Transverse colon (tissue), 4 donors: ENCODE data around the gene TRPM1. TPM values are rescaled to one million over a fixed set of nuclear protein-coding genes. Genes with fewer than 3 reads are reported as not detected.

Experiments used
- DNase-seq: peaks from one replicate; pipeline ENCODE4 v3.0.0-alpha.2; 2019
- H3K27ac ChIP-seq, 4 donors: fragments of 200-600 bp; sonication (generic); 2 replicates each; pipeline ENCODE4 v1.5.1; 2016 to 2018; ENCODE audit warnings: inconsistent platforms in 4 of 4
- H3K27me3 ChIP-seq: fragments of 200-600 bp; sonication (generic); 2 replicates; pipeline ENCODE4 v1.5.1; 2017; ENCODE audit warnings: inconsistent platforms
- H3K36me3 ChIP-seq, 4 donors: fragments of 200-600 bp; sonication (generic); 2 replicates each; pipeline ENCODE4 v1.5.1; 2017 to 2019; ENCODE audit warnings: inconsistent platforms in 4 of 4
- H3K4me1 ChIP-seq, 4 donors: fragments of 200-600 bp; sonication (generic); 2 replicates each; pipeline ENCODE4 v1.5.1; 2017 to 2020; ENCODE audit warnings: inconsistent platforms in 4 of 4
- H3K4me3 ChIP-seq, 4 donors: fragments of 200-600 bp; sonication (generic); 1 replicate in 1 of 4; 2 replicates in 3 of 4; pipeline versions ENCODE4 v1.5.1 to v1.6.1; 2017 to 2019; ENCODE audit warnings: inconsistent platforms in 4 of 4
- H3K9me3 ChIP-seq, 2 donors: fragments of 200-600 bp; sonication (generic); 2 replicates each; pipeline ENCODE4 v1.5.1; 2017 to 2019; ENCODE audit warnings: inconsistent platforms in 2 of 2
- EP300 ChIP-seq: sonication (generic); formaldehyde crosslinking; IDR thresholded peaks from one replicate; pipeline ENCODE4 v1.6.1; 2017; ENCODE audit warnings: antibody characterized with exemption, low read depth
- POLR2A ChIP-seq: fragments of 450-650 bp; IDR thresholded peaks from one replicate; pipeline ENCODE4 v1.6.1; 2016; ENCODE audit warnings: antibody characterized with exemption, mild to moderate bottlenecking, moderate library complexity
- POLR2AphosphoS5 ChIP-seq, 3 donors: sonication (generic); formaldehyde crosslinking; IDR thresholded peaks; one replicate each; pipeline ENCODE4 v1.6.1; 2016; ENCODE audit warnings: antibody characterized with exemption in 3 of 3
- WGBS, 2 donors: methylation state at CpG; one replicate each; pipeline ENCODE4 v1.1.5; 2018; ENCODE audit warnings: low coverage in 1 of 2; 5-methylcytosine and 5-hydroxymethylcytosine counted together
- in situ Hi-C, 4 donors: fragments of 200-750 bp; cut with MboI; loops; one replicate each; pipeline versions ENCODE4 v1.15.0 to v1.15.1; 2017; ENCODE audit warnings: low sequenced_read_pairs in 3 of 4, low pct_ligation_motif_present in 1 of 4, low pct_unique_long_range_greater_than_20kb in 1 of 4
- intact Hi-C: fragments of 100-400 bp; cut with DNase I; formaldehyde crosslinking; loops from one replicate; pipeline ENCODE4 v1.15.1; 2023; ENCODE audit warnings: low total_unique reads
- total RNA-seq, 4 donors: library from RNA; depleted of rRNA; stranded (reverse); fragments of >200 nt; gene quantifications; one replicate each; pipeline ENCODE4 v1.1.0, GENCODE V29; 2016
- TF ChIP-seq, protein P1 (sequence below), 5 experiments: fragments of 200-600 bp in 3 of 5; fragments of 450-650 bp in 2 of 5; sonication (generic) in 3 of 5; IDR thresholded peaks; 1 replicate in 2 of 5; 2 replicates in 3 of 5; pipeline ENCODE4 v1.5.1; 2016 to 2017; ENCODE audit warnings: antibody characterized with exemption in 5 of 5, inconsistent platforms in 3 of 5, mild to moderate bottlenecking in 2 of 5, moderate library complexity in 1 of 5

The TRPM1 gene
- total RNA-seq, 4 donors from 2014 or later, result not detected

DNA sequence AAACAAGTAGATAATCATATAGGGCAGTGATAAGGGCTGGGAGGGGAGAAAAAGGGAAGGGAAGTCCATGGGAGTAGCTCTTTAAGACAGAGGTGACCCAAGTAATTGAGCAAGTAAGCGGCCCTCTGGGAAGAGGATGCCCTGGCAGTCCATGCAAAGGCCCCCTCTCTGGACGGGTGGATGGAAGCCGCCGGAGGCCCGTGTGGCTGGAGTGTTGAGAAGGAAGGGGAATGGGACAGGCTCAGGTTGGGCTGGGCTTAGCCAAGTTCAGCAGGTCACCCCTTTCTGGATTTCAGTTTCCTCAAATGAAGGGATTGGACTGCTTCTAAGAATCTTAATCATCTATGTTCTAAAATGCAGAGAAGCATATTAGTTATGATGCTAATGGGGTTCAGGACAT lies 32.4 kb upstream of the TRPM1 start:
- Histone ChIP-seq H3K9me3 (no peaks in the 10 kb centered on the region), H3K27ac (no peak overlapping the region), H3K4me1 (peaks cover 0 to 4% (median 0%) of the 10 kb centered on the region in 4 donors), H3K27me3 (no peaks in the 10 kb centered on the region), H3K36me3 (no peaks in the 10 kb centered on the region), H3K4me3 (no peak overlapping the region)
- no peak for TF ChIP-seq POLR2A
- TF ChIP-seq EP300, result no peak
- TF ChIP-seq, protein P1, sequence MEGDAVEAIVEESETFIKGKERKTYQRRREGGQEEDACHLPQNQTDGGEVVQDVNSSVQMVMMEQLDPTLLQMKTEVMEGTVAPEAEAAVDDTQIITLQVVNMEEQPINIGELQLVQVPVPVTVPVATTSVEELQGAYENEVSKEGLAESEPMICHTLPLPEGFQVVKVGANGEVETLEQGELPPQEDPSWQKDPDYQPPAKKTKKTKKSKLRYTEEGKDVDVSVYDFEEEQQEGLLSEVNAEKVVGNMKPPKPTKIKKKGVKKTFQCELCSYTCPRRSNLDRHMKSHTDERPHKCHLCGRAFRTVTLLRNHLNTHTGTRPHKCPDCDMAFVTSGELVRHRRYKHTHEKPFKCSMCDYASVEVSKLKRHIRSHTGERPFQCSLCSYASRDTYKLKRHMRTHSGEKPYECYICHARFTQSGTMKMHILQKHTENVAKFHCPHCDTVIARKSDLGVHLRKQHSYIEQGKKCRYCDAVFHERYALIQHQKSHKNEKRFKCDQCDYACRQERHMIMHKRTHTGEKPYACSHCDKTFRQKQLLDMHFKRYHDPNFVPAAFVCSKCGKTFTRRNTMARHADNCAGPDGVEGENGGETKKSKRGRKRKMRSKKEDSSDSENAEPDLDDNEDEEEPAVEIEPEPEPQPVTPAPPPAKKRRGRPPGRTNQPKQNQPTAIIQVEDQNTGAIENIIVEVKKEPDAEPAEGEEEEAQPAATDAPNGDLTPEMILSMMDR (IDR thresholded peaks at IDR 0.05), result no peak
- no peak for TF ChIP-seq POLR2AphosphoS5 (IDR thresholded peaks at IDR 0.05)
- no peak for DNase-seq
- in situ Hi-C loops, result loop anchor here in 3 of 4 donors (25.0 kb wide), 2 partner anchors 247 to 472 kb away; no protein-coding TSS in a partner anchor
- intact Hi-C loops, result no loop called here
- 80 to 96% methylated on average over 1 to 5 of the region's 5 CpGs for WGBS, 2 donors

DNA sequence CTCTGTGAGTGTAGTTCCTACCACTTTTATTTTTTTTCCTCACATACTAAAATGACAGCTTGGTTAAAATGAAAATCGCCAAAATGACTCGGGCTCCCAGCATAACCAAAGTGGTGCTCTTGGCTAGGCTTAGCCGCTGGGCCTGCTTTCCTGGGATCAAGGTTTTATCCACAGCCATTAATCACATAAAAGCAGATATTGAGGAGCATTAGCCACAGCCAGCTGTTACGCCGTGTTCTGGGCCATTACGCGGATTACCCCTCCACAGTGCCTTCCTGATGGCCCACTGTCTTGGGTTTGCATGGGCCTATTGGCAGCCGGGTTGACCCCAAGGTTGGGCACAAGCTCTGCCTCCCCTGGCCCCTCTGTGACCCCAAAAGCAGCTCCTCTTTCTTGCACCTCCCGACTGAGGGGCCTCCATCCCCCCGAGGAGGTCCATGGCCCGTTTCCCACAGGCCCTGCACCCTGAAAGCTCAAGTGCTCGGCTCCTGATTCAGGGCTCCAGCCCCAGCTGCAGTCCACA lies 30.4 kb upstream of the TRPM1 start:
- Histone ChIP-seq H3K27ac (no peak overlapping the region), H3K4me1 (peaks cover 0 to 5% (median 0%) of the 10 kb centered on the region in 4 donors), H3K36me3 (no peaks in the 10 kb centered on the region), H3K9me3 (no peaks in the 10 kb centered on the region), H3K4me3 (no peak overlapping the region), H3K27me3 (no peaks in the 10 kb centered on the region)
- 89% methylated on average over 12 of the region's 12 CpGs; no CpG with 5 or more reads in 1 of the 2 donors for WGBS, 2 donors
- intact Hi-C loops (no loop called here), in situ Hi-C loops (loop anchor here in 3 of 4 donors (25.0 kb wide), 2 partner anchors 245 to 470 kb away; no protein-coding TSS in a partner anchor)
- DNase-seq, result no peak
- TF ChIP-seq, protein P1 (IDR thresholded peaks at IDR 0.05), result no peak
- TF ChIP-seq POLR2A (no peak), POLR2AphosphoS5 (IDR thresholded peaks at IDR 0.05) (no peak), EP300 (no peak)

- H3K36me3 ChIP-seq, result no peaks in the 10 kb centered on the region
- H3K27me3 ChIP-seq, result no peaks in the 10 kb centered on the region
- WGBS, 2 donors, result 58 to 74% methylated on average over 6 to 12 of the region's 12 CpGs
- H3K27ac ChIP-seq, result no peak overlapping the region
- TF ChIP-seq POLR2AphosphoS5 (IDR thresholded peaks at IDR 0.05) (no peak), EP300 (no peak), POLR2A (no peak)
- TF ChIP-seq, protein P1 (IDR thresholded peaks at IDR 0.05), result no peak
- in situ Hi-C loops, result loop anchor here in 3 of 4 donors (25.0 kb wide), 2 partner anchors 243 to 468 kb away; no protein-coding TSS in a partner anchor
- H3K4me1 ChIP-seq, result peaks cover 0 to 5% (median 0%) of the 10 kb centered on the region in 4 donors
- H3K4me3 ChIP-seq, result no peak overlapping the region
- DNase-seq, result no peak
- intact Hi-C loops, result no loop called here
- H3K9me3 ChIP-seq, result no peaks in the 10 kb centered on the region
Measured at GRCh38 chr15:31130576-31131237, 29.2 kb upstream of the TRPM1 start.

- H3K4me1 ChIP-seq, result peaks cover 0 to 5% (median 0%) of the 10 kb centered on the region in 4 donors
- TF ChIP-seq, protein P1 (IDR thresholded peaks at IDR 0.05), result no peak
- TF ChIP-seq EP300 (no peak), POLR2A (no peak), POLR2AphosphoS5 (IDR thresholded peaks at IDR 0.05) (no peak)
- no peak overlapping the region for H3K27ac ChIP-seq
- in situ Hi-C loops (loop anchor here in 3 of 4 donors (25.0 kb wide), 2 partner anchors 243 to 468 kb away; no protein-coding TSS in a partner anchor), intact Hi-C loops (no loop called here)
- H3K4me3 ChIP-seq, result no peak overlapping the region
- no peaks in the 10 kb centered on the region for H3K27me3 ChIP-seq
- H3K36me3 ChIP-seq, result no peaks in the 10 kb centered on the region
- 64% methylated on average over 3 of the region's 3 CpGs; no CpG with 5 or more reads in 1 of the 2 donors for WGBS, 2 donors
- no peak for DNase-seq
- H3K9me3 ChIP-seq, result no peaks in the 10 kb centered on the region
Measured at GRCh38 chr15:31129769-31130303, 28.3 kb upstream of the TRPM1 start.
